K562 (cell line): ENCODE measurements around the gene ID2. TPM values are rescaled to one million over a fixed set of nuclear protein-coding genes. Genes with fewer than 3 reads are reported as not detected.

Experiments
- CHD7 ChIP-seq: fragments of 200-600 bp; sonication (generic); IDR thresholded peaks from one replicate; pipeline ENCODE4 v1.6.1; 2012; ENCODE audit warnings: mild to moderate bottlenecking, low read depth, low read length, inconsistent platforms
- CREB1 ChIP-seq, 2 experiments: sonication (generic) in 1 of 2; formaldehyde crosslinking in 1 of 2; IDR thresholded peaks; 2 replicates each; pipeline versions ENCODE4 v1.6.1 to v1.8.0; 2012 to 2022; ENCODE audit warnings: inconsistent platforms in 1 of 2, mild to moderate bottlenecking in 1 of 2, missing genetic modification reagents in 1 of 2, moderate library complexity in 1 of 2
- CSDE1 ChIP-seq, 2 experiments: fragments of 450-650 bp; IDR thresholded peaks; 2 replicates each; pipeline ENCODE4 v1.6.1; 2016; ENCODE audit warnings: mild to moderate bottlenecking in 1 of 2
- FOSL1 ChIP-seq: fragments of 200-800 bp; sonication (Bioruptor generic); conservative IDR thresholded peaks from 2 replicates; pipeline ENCODE4 v1.6.1; 2016; ENCODE audit warnings: missing genetic modification characterization, missing compliant biosample characterization
- FOXP1 ChIP-seq: sonication (generic); formaldehyde crosslinking; IDR thresholded peaks from 2 replicates; pipeline ENCODE4 v1.8.0; 2022; ENCODE audit warnings: mild to moderate bottlenecking, missing genetic modification reagents
- HNRNPL ChIP-seq: fragments of 200-400 bp; formaldehyde crosslinking; IDR thresholded peaks from 2 replicates; pipeline ENCODE4 v1.6.1; 2017; ENCODE audit warnings: low read depth, mild to moderate bottlenecking, low read length
- HNRNPUL1 ChIP-seq: fragments of 200-400 bp; formaldehyde crosslinking; IDR thresholded peaks from 2 replicates; pipeline ENCODE4 v1.6.1; 2017; ENCODE audit warnings: low read length
- LCOR ChIP-seq: sonication (generic); formaldehyde crosslinking; IDR thresholded peaks from 2 replicates; pipeline ENCODE4 v1.8.0; 2022; ENCODE audit warnings: mild to moderate bottlenecking, missing genetic modification reagents
- POLR3A ChIP-seq: IDR thresholded peaks from 2 replicates; pipeline ENCODE4 v1.6.1; 2011; ENCODE audit warnings: borderline replicate concordance, mild to moderate bottlenecking, moderate library complexity; ENCODE audit not compliant: insufficient read length, insufficient read depth; ENCODE audit errors: extremely low read depth
- SETDB1 ChIP-seq: IDR thresholded peaks from one replicate; pipeline ENCODE4 v1.6.1; 2012; ENCODE audit warnings: low read length, control low read depth, inconsistent platforms
- TRIM24 ChIP-seq, 2 experiments: fragments of 450-650 bp; IDR thresholded peaks; 2 replicates each; pipeline ENCODE4 v1.6.1; 2016
- ZNF239 ChIP-seq: fragments of 250-450 bp; sonication (Bioruptor Pico); IDR thresholded peaks from 2 replicates; pipeline ENCODE4 v1.4.0; 2020; ENCODE audit warnings: mild to moderate bottlenecking
- ZNF274 ChIP-seq: IDR thresholded peaks from 2 replicates; pipeline ENCODE4 v1.6.1; 2011; ENCODE audit warnings: low read depth, mild to moderate bottlenecking, low read length, moderate library complexity, borderline replicate concordance
- ZNF445 ChIP-seq: fragments of 250-450 bp; sonication (Bioruptor Pico); IDR thresholded peaks from 2 replicates; pipeline ENCODE4 v1.4.0; 2020; ENCODE audit warnings: low read depth, mild to moderate bottlenecking, moderate library complexity
- polyA plus RNA-seq, 8 experiments: library from polyadenylated mRNA; depleted of rRNA in 4 of 8; stranded (reverse) in 5 of 8; unstranded in 3 of 8; fragments of >200 nt; fragmentation: Nextera tagmentation in 2 of 8; fragmentation: Illumina TruSeq in 1 of 8; extraction: Ambion mirVana in 2 of 8; extraction: Trizol in 1 of 8; gene quantifications; 2 replicates each; pipeline versions ENCODE4 v1.2.1 to v1.2.3, GENCODE V29; 2011 to 2014; ENCODE audit warnings: inconsistent platforms in 1 of 8, missing spikeins in 1 of 8
- total RNA-seq, 7 experiments: library from RNA; depleted of rRNA in 6 of 7; stranded (reverse); fragments of >200 nt in 6 of 7; fragmentation: Illumina TruSeq in 2 of 7; extraction: Trizol in 2 of 7; gene quantifications; 2 replicates each; pipeline versions ENCODE4 v1.2.1 to v1.2.3, GENCODE V29; 2011 to 2021; ENCODE audit warnings: low replicate concordance in 1 of 7
- TF ChIP-seq, protein P1 (sequence below): fragments of 450-650 bp; formaldehyde crosslinking; IDR thresholded peaks from 2 replicates; pipeline ENCODE4 v1.4.0; 2022; ENCODE audit warnings: missing genetic modification characterization

Gene ID2
- total and polyA plus RNA-seq, 9 of the 15 experiments (the other 6 are each of a cell fraction or from before 2014, with no cell fraction given) = 8.0 to 35.7 (median 16.6) TPM

DNA sequence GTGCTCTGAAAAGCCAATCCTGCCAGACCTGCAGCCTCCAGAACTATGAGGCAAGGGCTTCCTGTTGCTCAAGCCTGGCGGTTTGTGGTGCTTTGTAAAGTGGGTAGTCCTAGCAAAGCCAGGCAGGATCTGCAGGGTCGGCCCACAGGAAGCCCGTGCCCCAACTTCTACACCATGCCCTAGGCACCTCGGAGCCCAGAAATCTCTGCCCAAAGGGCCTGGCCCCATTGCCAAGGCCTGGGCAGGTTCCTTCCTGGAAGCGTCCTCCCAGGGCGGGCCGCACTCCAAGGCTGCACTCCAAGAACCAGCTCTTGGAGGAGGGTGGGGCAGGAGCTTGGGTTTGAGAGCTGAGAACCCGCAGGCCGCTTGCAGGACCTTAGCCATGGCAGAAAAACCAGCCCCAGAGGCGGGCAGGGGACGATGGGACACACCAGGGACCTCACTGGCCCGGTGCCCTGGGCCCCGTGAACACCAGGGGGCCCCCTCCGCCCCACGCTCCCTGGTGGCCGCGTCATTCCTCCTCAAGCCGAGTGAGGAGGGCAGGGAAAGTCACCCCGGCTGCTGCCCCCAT is 37.2 kb upstream of the ID2 start (continued):
- no peak for TF ChIP-seq LCOR
- TF ChIP-seq POLR3A = no peak
- no peak; the same call in 1 of the 2 replicates for TF ChIP-seq FOSL1
- no peak for TF ChIP-seq CHD7
- TF ChIP-seq, protein P1, sequence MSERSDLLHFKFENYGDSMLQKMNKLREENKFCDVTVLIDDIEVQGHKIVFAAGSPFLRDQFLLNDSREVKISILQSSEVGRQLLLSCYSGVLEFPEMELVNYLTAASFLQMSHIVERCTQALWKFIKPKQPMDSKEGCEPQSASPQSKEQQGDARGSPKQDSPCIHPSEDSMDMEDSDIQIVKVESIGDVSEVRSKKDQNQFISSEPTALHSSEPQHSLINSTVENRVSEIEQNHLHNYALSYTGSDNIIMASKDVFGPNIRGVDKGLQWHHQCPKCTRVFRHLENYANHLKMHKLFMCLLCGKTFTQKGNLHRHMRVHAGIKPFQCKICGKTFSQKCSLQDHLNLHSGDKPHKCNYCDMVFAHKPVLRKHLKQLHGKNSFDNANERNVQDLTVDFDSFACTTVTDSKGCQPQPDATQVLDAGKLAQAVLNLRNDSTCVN (CRISPR knock-in tag) = no peak
- TF ChIP-seq CREB1 (IDR thresholded peaks at IDR 0.05) = peak; percentile 34; the same call in 1 of the 2 replicates
- no peak for TF ChIP-seq CREB1 (CRISPR knock-in tag; IDR thresholded peaks at IDR 0.05)
- no peak for TF ChIP-seq TRIM24 (IDR thresholded peaks at IDR 0.05)
- no peak for TF ChIP-seq HNRNPL
- no peak for TF ChIP-seq ZNF239 (CRISPR knock-in tag)
- TF ChIP-seq HNRNPUL1 = no peak
- no peak for TF ChIP-seq CSDE1 (IDR thresholded peaks at IDR 0.05)
- no peak for TF ChIP-seq ZNF274
- TF ChIP-seq FOXP1 (CRISPR knock-in tag) = no peak
- TF ChIP-seq ZNF445 (CRISPR knock-in tag) = no peak
- no peak for TF ChIP-seq SETDB1
